Fibroblast of lung (primary cell): ENCODE results near the gene PPP2R1B. TPM values are rescaled to one million over a fixed set of nuclear protein-coding genes. Genes with fewer than 3 reads are reported as not detected.

Source experiments
- DNase-seq, 2 donors: peaks; one replicate each; pipeline versions ENCODE4 v3.0.0 to v3.0.0-alpha.2; 2010; ENCODE audit warnings: low read depth in 2 of 2
- H2AFZ ChIP-seq: 2 replicates; pipeline ENCODE4 v1.5.1; 2012; ENCODE audit warnings: low read length, control low read depth, inconsistent platforms
- H3K27ac ChIP-seq: 2 replicates; pipeline ENCODE4 v1.5.1; 2011; ENCODE audit warnings: low read length, control low read depth; ENCODE audit not compliant: insufficient read depth
- H3K27me3 ChIP-seq: 2 replicates; pipeline ENCODE4 v1.5.1; 2011; ENCODE audit warnings: mild to moderate bottlenecking, low read length; ENCODE audit not compliant: control insufficient read depth, insufficient read depth
- H3K36me3 ChIP-seq: 2 replicates; pipeline ENCODE4 v1.5.1; 2011; ENCODE audit warnings: low read length; ENCODE audit not compliant: control insufficient read depth, insufficient read depth
- H3K4me1 ChIP-seq: 2 replicates; pipeline ENCODE4 v1.5.1; 2011; ENCODE audit warnings: low read length; ENCODE audit not compliant: control insufficient read depth, insufficient read depth; ENCODE audit errors: extremely low read depth
- H3K4me2 ChIP-seq: 2 replicates; pipeline ENCODE4 v1.5.1; 2011; ENCODE audit warnings: low read length, control low read depth; ENCODE audit not compliant: insufficient read depth; ENCODE audit errors: extremely low read depth
- H3K4me3 ChIP-seq, 4 experiments: fragments of 200-600 bp in 1 of 4; sonication (generic) in 1 of 4; replicated peaks in 1 of 4; 2 replicates each; pipeline ENCODE4 v1.5.1; 2011 to 2016; ENCODE audit warnings: low read length in 4 of 4, low read depth in 3 of 4, mild to moderate bottlenecking in 3 of 4, control low read depth in 2 of 4, inconsistent platforms in 1 of 4, mixed read lengths in 1 of 4; ENCODE audit not compliant: insufficient read depth in 1 of 4; ENCODE audit errors: control extremely low read depth in 1 of 4
- H3K79me2 ChIP-seq: 2 replicates; pipeline ENCODE4 v1.5.1; 2012; ENCODE audit warnings: mild to moderate bottlenecking, low read length, inconsistent platforms; ENCODE audit not compliant: control insufficient read depth, insufficient read depth
- H3K9ac ChIP-seq: 2 replicates; pipeline ENCODE4 v1.5.1; 2011; ENCODE audit warnings: mild to moderate bottlenecking, low read length, control low read depth; ENCODE audit not compliant: insufficient read depth
- H3K9me3 ChIP-seq: 2 replicates; pipeline ENCODE4 v1.5.1; 2012; ENCODE audit warnings: low read depth, low read length; ENCODE audit not compliant: control insufficient read depth, insufficient read depth
- H4K20me1 ChIP-seq: 2 replicates; pipeline ENCODE4 v1.5.1; 2011; ENCODE audit warnings: low read length; ENCODE audit not compliant: control insufficient read depth, insufficient read depth; ENCODE audit errors: extremely low read depth
- CTCF ChIP-seq, 2 donors: IDR thresholded peaks in 1 of 2; conservative IDR thresholded peaks in 1 of 2; 1 replicate in 1 of 2; 2 replicates in 1 of 2; pipeline ENCODE4 v1.5.1; 2011 to 2012; ENCODE audit warnings: low read length in 2 of 2, control low read depth in 1 of 2, inconsistent platforms in 1 of 2, low read depth in 1 of 2, mild to moderate bottlenecking in 1 of 2
- EZH2 ChIP-seq: IDR thresholded peaks from 2 replicates; pipeline ENCODE4 v1.5.1; 2012; ENCODE audit warnings: low read length, control low read depth, mild to moderate bottlenecking; ENCODE audit errors: missing control alignments
- polyA plus RNA-seq, 2 donors: library from polyadenylated mRNA; depleted of rRNA in 1 of 2; stranded (reverse) in 1 of 2; unstranded in 1 of 2; fragments of >200 nt; gene quantifications; 2 replicates each; pipeline ENCODE4 v1.2.1, GENCODE V29; 2011 to 2012; ENCODE audit warnings: missing spikeins in 1 of 2
- total RNA-seq: library from RNA; depleted of rRNA; stranded (reverse); fragments of >200 nt; gene quantifications from 2 replicates; pipeline ENCODE4 v1.2.1, GENCODE V29; 2014

PPP2R1B gene
- total and polyA plus RNA-seq, 2 donors (not counting 1 experiment from before 2014, with no cell fraction given): 40.3 to 43.1 TPM

GRCh38 chr11:111688013-111688412, 78.2 kb downstream of the PPP2R1B start:
- H3K27ac ChIP-seq: no peak overlapping the region
- no peak overlapping the region for H3K4me2 ChIP-seq
- no peaks in the 10 kb centered on the region for H3K36me3 ChIP-seq
- H3K79me2 ChIP-seq: no peaks in the 10 kb centered on the region
- H3K9ac ChIP-seq: no peak overlapping the region
- H3K9me3 ChIP-seq: no peaks in the 10 kb centered on the region
- peak in 1 of 2 donors; percentile 34 for DNase-seq
- H3K4me1 ChIP-seq: no peaks in the 10 kb centered on the region
- no peak overlapping the region for H3K4me3 ChIP-seq
- TF ChIP-seq CTCF (conservative IDR thresholded peaks at IDR 0.05 in 1 of 2, IDR thresholded peaks at IDR 0.05 in 1 of 2; ENCODE audit: low read depth in 1 of 2, low read length in 2 of 2): no peak
- no peak for TF ChIP-seq EZH2
- H4K20me1 ChIP-seq: no peaks in the 10 kb centered on the region
- no peak overlapping the region for H2AFZ ChIP-seq
- H3K27me3 ChIP-seq: no peaks in the 10 kb centered on the region

GRCh38 chr11:111684251-111684650, 81.9 kb downstream of the PPP2R1B start:
- TF ChIP-seq CTCF (conservative IDR thresholded peaks at IDR 0.05 in 1 of 2, IDR thresholded peaks at IDR 0.05 in 1 of 2; ENCODE audit: low read depth in 1 of 2, low read length in 2 of 2) (no peak), EZH2 (no peak)

GRCh38 chr11:111683806-111684205, 82.4 kb downstream of the PPP2R1B start:
- TF ChIP-seq CTCF (conservative IDR thresholded peaks at IDR 0.05 in 1 of 2, IDR thresholded peaks at IDR 0.05 in 1 of 2; ENCODE audit: low read depth in 1 of 2, low read length in 2 of 2): no peak
- TF ChIP-seq EZH2: no peak
- H3K79me2 ChIP-seq: no peaks in the 10 kb centered on the region

More at GRCh38 chr11:111684251-111684650, 81.9 kb downstream of the PPP2R1B start:
- peak in 1 of 2 donors; percentile 50 for DNase-seq
- H2AFZ ChIP-seq: no peak overlapping the region
- no peaks in the 10 kb centered on the region for H4K20me1 ChIP-seq
- H3K27me3 ChIP-seq: no peaks in the 10 kb centered on the region
- no peaks in the 10 kb centered on the region for H3K79me2 ChIP-seq
- no peaks in the 10 kb centered on the region for H3K9me3 ChIP-seq
- no peaks in the 10 kb centered on the region for H3K4me1 ChIP-seq
- no peak overlapping the region for H3K27ac ChIP-seq
- no peak overlapping the region for H3K9ac ChIP-seq
- H3K4me3 ChIP-seq: no peak overlapping the region
- H3K36me3 ChIP-seq: no peaks in the 10 kb centered on the region
- H3K4me2 ChIP-seq: no peak overlapping the region

More at GRCh38 chr11:111683806-111684205, 82.4 kb downstream of the PPP2R1B start:
- Histone ChIP-seq H3K36me3 (no peaks in the 10 kb centered on the region), H3K4me2 (no peak overlapping the region), H3K4me1 (no peaks in the 10 kb centered on the region), H3K27ac (no peak overlapping the region), H2AFZ (no peak overlapping the region), H3K9me3 (no peaks in the 10 kb centered on the region), H3K4me3 (no peak overlapping the region), H4K20me1 (no peaks in the 10 kb centered on the region), H3K9ac (no peak overlapping the region), H3K27me3 (no peaks in the 10 kb centered on the region)
- no peak for DNase-seq
